Ovary (tissue), 9 donors: ENCODE measurements around the gene DVL1. TPM values are rescaled to one million over a fixed set of nuclear protein-coding genes. Genes with fewer than 3 reads are reported as not detected.
A peak's percentile ranks its signal among the peaks of the same experiment; 100 is the strongest.

ENCODE experiments used
- DNase-seq, 5 donors: peaks; one replicate each; pipeline ENCODE4 v3.0.0-alpha.2; 2019 to 2020
- H3K27ac ChIP-seq, 2 donors: fragments of 200-600 bp; one replicate each; pipeline versions ENCODE4 v1.5.1 to v1.8.0; 2019 to 2022
- H3K27me3 ChIP-seq: fragments of 200-600 bp; one replicate; pipeline ENCODE4 v1.8.0; 2022
- H3K36me3 ChIP-seq: fragments of 200-600 bp; sonication (generic); one replicate; pipeline ENCODE4 v1.5.1; 2019
- H3K4me1 ChIP-seq: one replicate; pipeline ENCODE4 v1.8.1; 2013; ENCODE audit warnings: mild to moderate bottlenecking, moderate library complexity; ENCODE audit not compliant: insufficient read depth
- H3K4me3 ChIP-seq: fragments of 200-600 bp; sonication (generic); one replicate; pipeline ENCODE4 v1.5.1; 2017
- H3K9me3 ChIP-seq, 2 donors: fragments of 200-600 bp in 1 of 2; sonication (generic) in 1 of 2; one replicate each; pipeline versions ENCODE4 v1.5.1 to v1.8.1; 2013 to 2019; ENCODE audit warnings: mild to moderate bottlenecking in 1 of 2, moderate library complexity in 1 of 2
- EP300 ChIP-seq: sonication (generic); formaldehyde crosslinking; IDR thresholded peaks from one replicate; pipeline ENCODE4 v1.6.1; 2017; ENCODE audit warnings: antibody characterized with exemption
- POLR2A ChIP-seq: fragments of 450-650 bp; IDR thresholded peaks from one replicate; pipeline ENCODE4 v1.6.1; 2017; ENCODE audit warnings: antibody characterized with exemption, mild to moderate bottlenecking, moderate library complexity
- WGBS, 3 donors: extraction: QIAGEN DNeasy Blood & Tissue Kit in 1 of 3; methylation state at CpG; one replicate each; pipeline versions ENCODE4 v1.1.5 to v1.1.7; 2013 to 2017; 5-methylcytosine and 5-hydroxymethylcytosine counted together
- intact Hi-C, 4 donors: fragments of 100-400 bp; cut with DNase I; formaldehyde crosslinking; loops; one replicate each; pipeline versions ENCODE4 v1.11.0 to v1.15.1; 2022 to 2023
- polyA plus RNA-seq, 2 donors: library from polyadenylated mRNA; stranded (reverse); fragments of 200-250 nt in 1 of 2; fragments of 350-450 nt in 1 of 2; fragmentation: Illumina TruSeq in 1 of 2; extraction: RNeasy Lipid Tissue Mini Kit (QIAGEN cat#74804) in 1 of 2; gene quantifications; one replicate each; pipeline ENCODE4 v1.2.3, GENCODE V29; 2013 to 2014
- total RNA-seq, 7 donors: library from RNA; depleted of rRNA in 2 of 7; stranded (reverse); fragments of >200 nt in 2 of 7; fragmentation: NEBNext Ultra II Directional in 3 of 7; extraction: Animal tissue kit (Norgen Biotek cat#: 25700) in 3 of 7; gene quantifications; one replicate each; pipeline versions ENCODE4 v1.1.0 to v1.2.4, GENCODE V29; 2016 to 2023
- TF ChIP-seq, protein P1 (sequence below), 3 donors: fragments of 450-650 bp in 2 of 3; fragments of 200-600 bp in 1 of 3; IDR thresholded peaks; one replicate each; pipeline versions ENCODE4 v1.5.1 to v1.8.0; 2016 to 2022; ENCODE audit warnings: antibody characterized with exemption in 3 of 3, mild to moderate bottlenecking in 1 of 3
- donor health status: DM: no; HTN: no; CAD: no; lungs with moderate emphysema.
- donor health status: DM: no; HTN: no; CAD: no.
- donor health status: Bipolar disorder and iron deficiency.
- donor health status: DM: yes; HTN: yes; CAD: no.
- donor health status: DM: no; HTN: no; CAD: no.
- donor health status: DM: yes; HTN: yes; CAD: no.

The DVL1 gene
- total and polyA plus RNA-seq, 9 donors, result 2.1 to 85.2 (median 62.5) TPM

DNA sequence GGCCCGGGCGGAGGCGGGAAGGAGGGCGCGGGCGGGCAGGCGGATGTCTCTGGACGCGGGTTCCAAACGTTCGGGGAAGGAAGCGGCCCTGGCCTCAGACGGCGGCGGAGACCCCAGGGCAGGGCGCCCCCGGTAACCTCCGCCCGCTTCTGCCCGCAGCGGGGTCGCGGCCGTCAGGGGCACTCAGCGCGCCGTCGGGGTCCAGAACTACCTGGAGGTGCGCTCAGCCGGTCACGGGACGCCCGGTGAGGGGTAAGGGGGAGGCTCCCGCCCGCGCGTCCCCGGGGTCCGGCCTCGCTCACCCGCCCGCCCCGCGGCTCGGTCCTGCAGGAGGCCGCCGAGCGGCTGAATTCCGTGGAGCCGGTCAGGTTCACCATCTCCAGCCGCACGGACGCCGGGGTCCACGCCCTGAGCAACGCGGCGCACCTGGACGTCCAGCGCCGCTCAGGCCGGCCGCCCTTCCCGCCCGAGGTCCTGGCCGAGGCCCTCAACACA lies 40.4 kb downstream of the DVL1 start:
- Histone ChIP-seq H3K27me3 (no peaks in the 10 kb centered on the region), H3K4me1 (peaks cover 32% of the 10 kb centered on the region), H3K36me3 (no peaks in the 10 kb centered on the region), H3K27ac (peak overlapping the region; percentile 54 to 91), H3K4me3 (peak overlapping the region; percentile 68), H3K9me3 (no peaks in the 10 kb centered on the region)
- DNase-seq, result peak in 1 of 5 donors; percentile 57
- WGBS, 3 donors, result 0% methylated on average over 26 to 66 of the region's 66 CpGs
- intact Hi-C loops, result no loop called here
- no peak for TF ChIP-seq EP300
- TF ChIP-seq POLR2A, result no peak
- TF ChIP-seq, protein P1, sequence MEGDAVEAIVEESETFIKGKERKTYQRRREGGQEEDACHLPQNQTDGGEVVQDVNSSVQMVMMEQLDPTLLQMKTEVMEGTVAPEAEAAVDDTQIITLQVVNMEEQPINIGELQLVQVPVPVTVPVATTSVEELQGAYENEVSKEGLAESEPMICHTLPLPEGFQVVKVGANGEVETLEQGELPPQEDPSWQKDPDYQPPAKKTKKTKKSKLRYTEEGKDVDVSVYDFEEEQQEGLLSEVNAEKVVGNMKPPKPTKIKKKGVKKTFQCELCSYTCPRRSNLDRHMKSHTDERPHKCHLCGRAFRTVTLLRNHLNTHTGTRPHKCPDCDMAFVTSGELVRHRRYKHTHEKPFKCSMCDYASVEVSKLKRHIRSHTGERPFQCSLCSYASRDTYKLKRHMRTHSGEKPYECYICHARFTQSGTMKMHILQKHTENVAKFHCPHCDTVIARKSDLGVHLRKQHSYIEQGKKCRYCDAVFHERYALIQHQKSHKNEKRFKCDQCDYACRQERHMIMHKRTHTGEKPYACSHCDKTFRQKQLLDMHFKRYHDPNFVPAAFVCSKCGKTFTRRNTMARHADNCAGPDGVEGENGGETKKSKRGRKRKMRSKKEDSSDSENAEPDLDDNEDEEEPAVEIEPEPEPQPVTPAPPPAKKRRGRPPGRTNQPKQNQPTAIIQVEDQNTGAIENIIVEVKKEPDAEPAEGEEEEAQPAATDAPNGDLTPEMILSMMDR (IDR thresholded peaks at IDR 0.05), result no peak

DNA sequence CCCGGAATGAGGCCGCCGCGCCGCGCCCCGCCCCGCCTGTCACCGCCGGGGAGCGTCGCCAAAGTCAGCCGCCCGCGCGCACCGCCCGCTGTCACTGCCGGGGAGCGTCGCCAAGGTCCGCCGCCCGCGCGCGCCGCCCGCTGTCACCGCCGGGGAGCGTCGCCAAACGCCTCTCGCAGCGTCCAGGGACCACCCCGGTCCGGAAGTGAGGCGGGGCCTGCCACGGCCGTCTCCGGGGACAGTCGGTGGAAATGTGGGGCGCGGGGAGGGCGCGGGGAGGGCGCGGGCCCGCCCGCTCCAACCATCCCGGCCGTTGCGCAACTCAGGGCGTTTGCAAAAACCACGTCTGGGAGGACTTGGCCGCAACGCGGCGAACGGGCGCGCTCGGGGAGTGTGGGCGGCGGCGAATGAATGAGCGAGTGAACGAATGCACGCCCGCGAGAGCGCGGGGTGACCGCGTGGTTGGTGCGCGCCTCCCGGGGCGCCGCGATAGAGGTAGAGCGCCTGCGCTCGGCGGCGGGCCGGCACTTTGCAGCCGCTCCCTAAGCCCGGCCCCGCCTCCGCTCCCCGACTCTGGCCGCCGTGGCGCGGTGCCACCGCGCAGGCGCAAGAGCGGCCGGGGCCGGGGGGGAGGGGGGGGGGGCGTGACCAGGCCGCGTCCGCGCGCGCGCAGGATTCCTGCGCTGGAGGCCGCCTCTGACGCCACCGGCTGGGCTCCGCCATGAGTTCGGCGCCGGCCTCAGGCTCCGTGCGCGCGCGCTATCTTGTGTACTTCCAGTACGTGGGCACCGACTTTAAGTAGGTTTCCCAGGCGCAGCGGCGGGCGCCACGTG lies 41.1 kb downstream of the DVL1 start, which contains the start of the genes ACAP3 and PUSL1:
ACAP3 (minus strand) TSS at position 8 of the 833 bp plus-strand sequence. CDS start 115 bp downstream, outside the sequence.
PUSL1 (plus strand) TSS at position 675 of the 833 bp plus-strand sequence; CDS start at position 722, 47 bp downstream.
- TF ChIP-seq EP300 (peak; percentile 23), POLR2A (peak; percentile 51)
- TF ChIP-seq, protein P1 (IDR thresholded peaks at IDR 0.05), result peak in 1 of 3 donors; percentile 10
- Histone ChIP-seq H3K36me3 (no peaks in the 10 kb centered on the region), H3K27ac (peak within 1 kb of the TSS; percentile 67 to 91), H3K27me3 (no peaks in the 10 kb centered on the region), H3K9me3 (no peaks in the 10 kb centered on the region), H3K4me1 (peaks cover 32% of the 10 kb centered on the region), H3K4me3 (peak within 1 kb of the TSS; percentile 68)
- intact Hi-C loops, result no loop called here
- DNase-seq, result peak; percentile 90 to 96 (median 92)
- WGBS, 3 donors, result 1% methylated on average over 59 to 131 of the region's 131 CpGs

DNA sequence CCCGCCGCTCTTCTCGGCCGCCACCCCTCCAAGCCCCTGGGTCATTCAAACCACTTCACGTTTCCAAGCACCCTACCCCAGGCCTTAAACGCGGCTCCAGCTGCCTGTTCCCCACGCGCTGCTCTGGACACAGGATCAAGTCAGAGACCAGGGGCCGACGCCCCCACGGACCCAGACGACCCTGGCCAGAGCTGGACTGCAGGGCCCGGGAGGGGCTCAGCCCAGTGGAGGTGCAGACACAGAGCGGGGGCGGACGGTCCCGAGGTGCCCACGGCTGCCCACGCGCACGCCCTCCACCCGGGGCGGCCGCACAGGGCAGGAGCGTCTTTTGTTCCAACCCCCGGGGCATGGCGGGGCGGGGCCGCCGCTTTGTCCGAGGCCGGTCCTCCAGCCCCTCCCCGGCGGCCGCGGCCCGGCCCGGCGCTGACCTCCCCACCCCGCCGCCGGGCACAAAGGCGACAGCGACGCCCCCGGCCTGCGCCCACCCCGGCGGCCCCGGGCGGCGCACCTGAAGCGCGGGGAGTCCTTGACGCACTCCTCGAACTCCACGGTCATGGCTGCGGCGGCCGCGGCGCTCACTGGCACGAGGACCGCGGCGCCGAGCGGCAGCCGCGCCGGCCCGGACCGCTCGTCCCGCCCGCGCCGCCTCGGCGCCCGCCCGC lies 41.8 kb downstream of the DVL1 start:
- peaks cover 32% of the 10 kb centered on the region for H3K4me1 ChIP-seq
- no peaks in the 10 kb centered on the region for H3K27me3 ChIP-seq

More for the DNA sequence above, 41.8 kb downstream of the DVL1 start:
- no peaks in the 10 kb centered on the region for H3K36me3 ChIP-seq
- peak overlapping the region; percentile 68 for H3K4me3 ChIP-seq
- DNase-seq, result peak in 2 of 5 donors; percentile 68 to 72
- WGBS, 3 donors, result 1 to 3% (median 2%) methylated on average over 33 to 83 of the region's 83 CpGs
- H3K9me3 ChIP-seq, result no peaks in the 10 kb centered on the region
- intact Hi-C loops, result no loop called here
- H3K27ac ChIP-seq, result peak overlapping the region; percentile 67 to 91
- TF ChIP-seq, protein P1 (IDR thresholded peaks at IDR 0.05), result no peak
- TF ChIP-seq EP300, result no peak
